SK-N-MC (cell line): ENCODE measurements around the gene VASN.

Source experiments
- EZH2 ChIP-seq: fragments of 200-600 bp; sonication (generic); IDR thresholded peaks from one replicate; pipeline ENCODE4 v1.6.1; 2017; ENCODE audit warnings: antibody characterized with exemption
- FOXP2 ChIP-seq: optimal IDR thresholded peaks from 2 replicates; pipeline ENCODE3; 2011; ENCODE audit warnings: mild to moderate bottlenecking, moderate library complexity; ENCODE audit not compliant: insufficient read depth; ENCODE audit errors: extremely low read length, control extremely low read depth

DNA sequence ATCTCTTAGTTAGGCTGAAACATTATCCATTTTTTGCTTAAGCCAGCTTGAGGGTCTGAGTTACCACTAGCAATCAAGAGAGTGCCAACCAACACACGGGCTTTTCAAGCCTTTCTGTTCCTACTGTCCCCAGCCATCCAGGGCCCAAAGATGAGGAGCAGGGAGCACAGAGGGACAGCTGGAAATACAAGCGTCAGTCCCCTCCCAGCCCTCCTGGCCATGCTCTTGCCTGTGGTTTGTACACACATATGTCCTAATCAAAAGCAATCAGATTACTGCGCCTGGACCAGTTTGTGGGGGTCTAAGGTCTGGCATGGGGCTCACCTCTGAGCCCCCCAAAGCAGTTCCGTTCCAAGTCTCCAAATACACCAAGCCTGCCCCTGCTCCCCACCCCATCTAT is 41.2 kb downstream of the VASN start:
- TF ChIP-seq EZH2 (no peak), FOXP2 (no peak)
